HEK293 (cell line): ENCODE measurements around the gene ADNP.

ENCODE experiments used
- BCL11A ChIP-seq: fragments of 450-650 bp; formaldehyde crosslinking; IDR thresholded peaks from 2 replicates; pipeline ENCODE4 v1.5.1; 2016; ENCODE audit warnings: low read depth, missing biosample characterization, missing genetic modification characterization
- EGR2 ChIP-seq: fragments of 450-650 bp; formaldehyde crosslinking; IDR thresholded peaks from 2 replicates; pipeline ENCODE4 v1.5.1; 2016; ENCODE audit warnings: low read depth, missing biosample characterization, missing genetic modification characterization
- GLI2 ChIP-seq: fragments of 450-650 bp; formaldehyde crosslinking; IDR thresholded peaks from 2 replicates; pipeline ENCODE4; 2017; ENCODE audit warnings: missing biosample characterization, missing genetic modification characterization, low read depth, borderline replicate concordance
- GLIS2 ChIP-seq: fragments of 450-650 bp; formaldehyde crosslinking; IDR thresholded peaks from 2 replicates; pipeline ENCODE4 v1.5.1; 2016; ENCODE audit warnings: missing biosample characterization, missing genetic modification characterization
- KLF10 ChIP-seq: fragments of 450-650 bp; IDR thresholded peaks from 2 replicates; pipeline ENCODE4 v1.5.1; 2018; ENCODE audit warnings: missing biosample characterization, mild to moderate bottlenecking, missing genetic modification characterization
- OSR2 ChIP-seq: fragments of 450-650 bp; formaldehyde crosslinking; IDR thresholded peaks from 2 replicates; pipeline ENCODE4 v1.5.1; 2016; ENCODE audit warnings: missing biosample characterization, missing genetic modification characterization
- ZBTB1 ChIP-seq: fragments of 450-650 bp; formaldehyde crosslinking; IDR thresholded peaks from 2 replicates; pipeline ENCODE4 v1.5.1; 2016; ENCODE audit warnings: missing biosample characterization, missing genetic modification characterization
- ZBTB17 ChIP-seq: fragments of 450-650 bp; formaldehyde crosslinking; IDR thresholded peaks from 2 replicates; pipeline ENCODE4 v1.5.1; 2016; ENCODE audit warnings: missing biosample characterization, missing genetic modification characterization
- ZEB2 ChIP-seq: fragments of 450-650 bp; formaldehyde crosslinking; IDR thresholded peaks from 2 replicates; pipeline ENCODE4 v1.5.1; 2016; ENCODE audit warnings: missing biosample characterization, missing genetic modification characterization
- ZFHX2 ChIP-seq: fragments of 450-650 bp; formaldehyde crosslinking; conservative IDR thresholded peaks from 2 replicates; pipeline ENCODE4 v1.5.1; 2016; ENCODE audit warnings: missing biosample characterization, missing genetic modification characterization
- ZFP69B ChIP-seq: fragments of 450-650 bp; formaldehyde crosslinking; IDR thresholded peaks from 2 replicates; pipeline ENCODE4 v1.5.1; 2016; ENCODE audit warnings: missing biosample characterization, missing genetic modification characterization
- ZNF121 ChIP-seq: fragments of 450-650 bp; formaldehyde crosslinking; IDR thresholded peaks from 2 replicates; pipeline ENCODE4 v1.5.1; 2016; ENCODE audit warnings: missing biosample characterization, missing genetic modification characterization
- ZNF132 ChIP-seq: fragments of 450-650 bp; formaldehyde crosslinking; IDR thresholded peaks from 2 replicates; pipeline ENCODE4 v1.5.1; 2017; ENCODE audit warnings: missing biosample characterization, missing genetic modification characterization, borderline replicate concordance
- ZNF133 ChIP-seq: fragments of 450-650 bp; formaldehyde crosslinking; IDR thresholded peaks from 2 replicates; pipeline ENCODE4 v1.5.1; 2016; ENCODE audit warnings: missing biosample characterization, missing genetic modification characterization
- ZNF211 ChIP-seq: fragments of 450-650 bp; formaldehyde crosslinking; IDR thresholded peaks from 2 replicates; pipeline ENCODE4 v1.5.1; 2016; ENCODE audit warnings: low read depth, missing biosample characterization, missing genetic modification characterization
- ZNF24 ChIP-seq: fragments of 450-650 bp; formaldehyde crosslinking; IDR thresholded peaks from 2 replicates; pipeline ENCODE4 v1.5.1; 2016; ENCODE audit warnings: missing biosample characterization, missing genetic modification characterization
- ZNF274 ChIP-seq, 2 experiments: fragments of 200-500 bp in 1 of 2; fragments of 450-650 bp in 1 of 2; sonication (Bioruptor generic) in 1 of 2; formaldehyde crosslinking in 1 of 2; IDR thresholded peaks; 2 replicates each; pipeline versions ENCODE4 v1.5.1 to v1.6.1; 2014 to 2016; ENCODE audit warnings: borderline replicate concordance in 1 of 2, inconsistent platforms in 1 of 2, low read length in 1 of 2, missing biosample characterization in 1 of 2, missing genetic modification characterization in 1 of 2
- ZNF623 ChIP-seq: fragments of 450-650 bp; formaldehyde crosslinking; IDR thresholded peaks from 2 replicates; pipeline ENCODE4 v1.5.1; 2016; ENCODE audit warnings: missing biosample characterization, missing genetic modification characterization
- ZNF677 ChIP-seq: fragments of 450-650 bp; IDR thresholded peaks from 2 replicates; pipeline ENCODE4 v1.5.0; 2018; ENCODE audit warnings: missing biosample characterization, mild to moderate bottlenecking, missing genetic modification characterization, moderate library complexity
- ZNF76 ChIP-seq: fragments of 450-650 bp; formaldehyde crosslinking; IDR thresholded peaks from 2 replicates; pipeline ENCODE4; 2016; ENCODE audit warnings: low read depth, missing biosample characterization, missing genetic modification characterization, borderline replicate concordance
- ZNF843 ChIP-seq: fragments of 450-650 bp; formaldehyde crosslinking; IDR thresholded peaks from 2 replicates; pipeline ENCODE4 v1.5.1; 2016; ENCODE audit warnings: missing biosample characterization, missing genetic modification characterization
- ZSCAN16 ChIP-seq: fragments of 450-650 bp; formaldehyde crosslinking; IDR thresholded peaks from 2 replicates; pipeline ENCODE4 v1.5.1; 2016; ENCODE audit warnings: missing biosample characterization, missing genetic modification characterization
- TF ChIP-seq, protein P1 (sequence below): IDR thresholded peaks from 2 replicates; pipeline ENCODE4 v1.6.1; 2011; ENCODE audit warnings: mild to moderate bottlenecking, low read depth, low read length, borderline replicate concordance
- TF ChIP-seq, protein P2 (sequence below): fragments of 450-650 bp; formaldehyde crosslinking; IDR thresholded peaks from 2 replicates; pipeline ENCODE4 v1.5.1; 2017; ENCODE audit warnings: missing biosample characterization, missing genetic modification characterization
- TF ChIP-seq, protein P3 (sequence below): fragments of 450-650 bp; formaldehyde crosslinking; IDR thresholded peaks from 2 replicates; pipeline ENCODE4 v1.5.1; 2016; ENCODE audit warnings: missing biosample characterization, missing genetic modification characterization
- TF ChIP-seq, protein P4 (sequence below): fragments of 450-650 bp; formaldehyde crosslinking; IDR thresholded peaks from 2 replicates; pipeline ENCODE4 v1.5.1; 2016; ENCODE audit warnings: missing biosample characterization, missing genetic modification characterization
- TF ChIP-seq, protein P5 (sequence below): fragments of 450-650 bp; formaldehyde crosslinking; IDR thresholded peaks from 2 replicates; pipeline ENCODE4 v1.5.1; 2016; ENCODE audit warnings: missing biosample characterization, missing genetic modification characterization
- TF ChIP-seq, protein P6 (sequence below): fragments of 450-650 bp; formaldehyde crosslinking; IDR thresholded peaks from 2 replicates; pipeline ENCODE4 v1.5.1; 2016; ENCODE audit warnings: missing biosample characterization, missing genetic modification characterization, borderline replicate concordance

Gene ADNP

DNA sequence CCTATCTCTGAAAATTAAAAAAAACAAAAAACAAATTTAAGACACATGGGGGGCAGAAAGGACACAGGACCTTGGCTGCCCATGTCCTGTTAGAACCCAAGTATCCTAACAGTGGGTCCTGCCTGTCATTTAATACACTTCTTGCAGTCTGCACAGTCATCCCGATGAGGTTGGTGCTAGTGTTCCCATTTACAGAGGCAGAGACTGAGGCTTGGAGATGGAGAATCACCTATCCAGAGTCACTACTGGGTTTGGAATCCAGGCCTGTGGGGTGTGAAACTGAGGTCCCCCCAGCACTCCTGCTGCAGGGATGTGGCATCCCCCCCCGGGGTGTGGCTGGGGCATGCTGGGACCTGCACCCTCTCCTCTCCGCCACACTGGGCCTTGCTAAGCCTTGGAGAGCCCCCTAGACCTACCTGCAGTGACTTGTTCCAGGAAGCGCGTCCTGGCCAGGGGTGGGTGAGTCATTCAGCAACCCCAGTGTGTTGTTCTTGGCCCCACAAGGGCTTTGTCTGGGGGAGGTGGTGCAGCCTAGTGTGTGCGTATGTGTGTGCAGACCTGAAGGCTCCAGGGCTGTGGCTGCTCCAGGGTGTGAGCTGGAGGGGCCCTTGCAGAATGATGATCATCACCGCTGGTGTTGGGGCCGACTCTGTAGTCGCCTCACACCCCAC is 86.7 kb downstream of the ADNP start (continued):
- TF ChIP-seq GLI2 (tag by site-specific recombination): no peak
- no peak for TF ChIP-seq ZNF843 (tag by site-specific recombination)
- no peak for TF ChIP-seq ZBTB1
- no peak for TF ChIP-seq BCL11A (tag by site-specific recombination)
- TF ChIP-seq, protein P1, sequence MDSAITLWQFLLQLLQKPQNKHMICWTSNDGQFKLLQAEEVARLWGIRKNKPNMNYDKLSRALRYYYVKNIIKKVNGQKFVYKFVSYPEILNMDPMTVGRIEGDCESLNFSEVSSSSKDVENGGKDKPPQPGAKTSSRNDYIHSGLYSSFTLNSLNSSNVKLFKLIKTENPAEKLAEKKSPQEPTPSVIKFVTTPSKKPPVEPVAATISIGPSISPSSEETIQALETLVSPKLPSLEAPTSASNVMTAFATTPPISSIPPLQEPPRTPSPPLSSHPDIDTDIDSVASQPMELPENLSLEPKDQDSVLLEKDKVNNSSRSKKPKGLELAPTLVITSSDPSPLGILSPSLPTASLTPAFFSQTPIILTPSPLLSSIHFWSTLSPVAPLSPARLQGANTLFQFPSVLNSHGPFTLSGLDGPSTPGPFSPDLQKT: no peak
- TF ChIP-seq, protein P2, sequence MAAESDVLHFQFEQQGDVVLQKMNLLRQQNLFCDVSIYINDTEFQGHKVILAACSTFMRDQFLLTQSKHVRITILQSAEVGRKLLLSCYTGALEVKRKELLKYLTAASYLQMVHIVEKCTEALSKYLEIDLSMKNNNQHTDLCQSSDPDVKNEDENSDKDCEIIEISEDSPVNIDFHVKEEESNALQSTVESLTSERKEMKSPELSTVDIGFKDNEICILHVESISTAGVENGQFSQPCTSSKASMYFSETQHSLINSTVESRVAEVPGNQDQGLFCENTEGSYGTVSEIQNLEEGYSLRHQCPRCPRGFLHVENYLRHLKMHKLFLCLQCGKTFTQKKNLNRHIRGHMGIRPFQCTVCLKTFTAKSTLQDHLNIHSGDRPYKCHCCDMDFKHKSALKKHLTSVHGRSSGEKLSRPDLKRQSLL: no peak
- peak; percentile 81; the same call in 1 of the 2 replicates for TF ChIP-seq ZFP69B (tag by site-specific recombination)
- TF ChIP-seq ZNF24: peak; percentile 70; the same call in 1 of the 2 replicates
- no peak for TF ChIP-seq ZNF76
- TF ChIP-seq OSR2 (tag by site-specific recombination): no peak
- TF ChIP-seq ZNF132: no peak
- no peak for TF ChIP-seq ZNF211 (tag by site-specific recombination)
- TF ChIP-seq ZNF274 (IDR thresholded peaks at IDR 0.05; ENCODE audit: low read length): no peak
- TF ChIP-seq ZNF274 (tag by site-specific recombination; IDR thresholded peaks at IDR 0.05; ENCODE audit: borderline replicate concordance): no peak
- TF ChIP-seq ZBTB17 (tag by site-specific recombination): no peak
- TF ChIP-seq, protein P3, sequence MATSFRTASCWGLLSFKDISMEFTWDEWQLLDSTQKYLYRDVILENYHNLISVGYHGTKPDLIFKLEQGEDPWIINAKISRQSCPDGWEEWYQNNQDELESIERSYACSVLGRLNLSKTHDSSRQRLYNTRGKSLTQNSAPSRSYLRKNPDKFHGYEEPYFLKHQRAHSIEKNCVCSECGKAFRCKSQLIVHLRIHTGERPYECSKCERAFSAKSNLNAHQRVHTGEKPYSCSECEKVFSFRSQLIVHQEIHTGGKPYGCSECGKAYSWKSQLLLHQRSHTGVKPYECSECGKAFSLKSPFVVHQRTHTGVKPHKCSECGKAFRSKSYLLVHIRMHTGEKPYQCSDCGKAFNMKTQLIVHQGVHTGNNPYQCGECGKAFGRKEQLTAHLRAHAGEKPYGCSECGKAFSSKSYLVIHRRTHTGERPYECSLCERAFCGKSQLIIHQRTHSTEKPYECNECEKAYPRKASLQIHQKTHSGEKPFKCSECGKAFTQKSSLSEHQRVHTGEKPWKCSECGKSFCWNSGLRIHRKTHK (tag by site-specific recombination): no peak
- peak; percentile 81 for TF ChIP-seq GLIS2 (tag by site-specific recombination)
- no peak for TF ChIP-seq KLF10 (tag by site-specific recombination)
- TF ChIP-seq ZNF677 (tag by site-specific recombination): no peak
- TF ChIP-seq ZNF623 (tag by site-specific recombination): no peak
- no peak for TF ChIP-seq ZSCAN16 (tag by site-specific recombination)
- TF ChIP-seq, protein P4, sequence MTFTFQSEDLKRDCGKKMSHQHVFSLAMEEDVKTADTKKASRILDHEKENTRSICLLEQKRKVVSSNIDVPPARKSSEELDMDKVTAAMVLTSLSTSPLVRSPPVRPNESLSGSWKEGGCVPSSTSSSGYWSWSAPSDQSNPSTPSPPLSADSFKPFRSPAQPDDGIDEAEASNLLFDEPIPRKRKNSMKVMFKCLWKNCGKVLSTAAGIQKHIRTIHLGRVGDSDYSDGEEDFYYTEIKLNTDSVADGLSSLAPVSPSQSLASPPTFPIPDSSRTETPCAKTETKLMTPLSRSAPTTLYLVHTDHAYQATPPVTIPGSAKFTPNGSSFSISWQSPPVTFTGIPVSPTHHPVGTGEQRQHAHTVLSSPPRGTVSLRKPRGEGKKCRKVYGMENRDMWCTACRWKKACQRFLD (tag by site-specific recombination): no peak
- 0 out of 2 replicates have a peak, but pooled peaks have one; percentile 33 for TF ChIP-seq ZFHX2 (tag by site-specific recombination)
- no peak for TF ChIP-seq ZNF133 (tag by site-specific recombination)
- TF ChIP-seq, protein P5, sequence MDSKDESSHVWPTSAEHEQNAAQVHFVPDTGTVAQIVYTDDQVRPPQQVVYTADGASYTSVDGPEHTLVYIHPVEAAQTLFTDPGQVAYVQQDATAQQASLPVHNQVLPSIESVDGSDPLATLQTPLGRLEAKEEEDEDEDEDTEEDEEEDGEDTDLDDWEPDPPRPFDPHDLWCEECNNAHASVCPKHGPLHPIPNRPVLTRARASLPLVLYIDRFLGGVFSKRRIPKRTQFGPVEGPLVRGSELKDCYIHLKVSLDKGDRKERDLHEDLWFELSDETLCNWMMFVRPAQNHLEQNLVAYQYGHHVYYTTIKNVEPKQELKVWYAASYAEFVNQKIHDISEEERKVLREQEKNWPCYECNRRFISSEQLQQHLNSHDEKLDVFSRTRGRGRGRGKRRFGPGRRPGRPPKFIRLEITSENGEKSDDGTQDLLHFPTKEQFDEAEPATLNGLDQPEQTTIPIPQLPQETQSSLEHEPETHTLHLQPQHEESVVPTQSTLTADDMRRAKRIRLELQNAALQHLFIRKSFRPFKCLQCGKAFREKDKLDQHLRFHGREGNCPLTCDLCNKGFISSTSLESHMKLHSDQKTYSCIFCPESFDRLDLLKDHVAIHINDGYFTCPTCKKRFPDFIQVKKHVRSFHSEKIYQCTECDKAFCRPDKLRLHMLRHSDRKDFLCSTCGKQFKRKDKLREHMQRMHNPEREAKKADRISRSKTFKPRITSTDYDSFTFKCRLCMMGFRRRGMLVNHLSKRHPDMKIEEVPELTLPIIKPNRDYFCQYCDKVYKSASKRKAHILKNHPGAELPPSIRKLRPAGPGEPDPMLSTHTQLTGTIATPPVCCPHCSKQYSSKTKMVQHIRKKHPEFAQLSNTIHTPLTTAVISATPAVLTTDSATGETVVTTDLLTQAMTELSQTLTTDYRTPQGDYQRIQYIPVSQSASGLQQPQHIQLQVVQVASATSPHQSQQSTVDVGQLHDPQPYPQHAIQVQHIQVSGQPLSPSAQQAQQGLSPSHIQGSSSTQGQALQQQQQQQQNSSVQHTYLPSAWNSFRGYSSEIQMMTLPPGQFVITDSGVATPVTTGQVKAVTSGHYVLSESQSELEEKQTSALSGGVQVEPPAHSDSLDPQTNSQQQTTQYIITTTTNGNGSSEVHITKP: peak; percentile 90
- no peak for TF ChIP-seq EGR2 (tag by site-specific recombination)
- TF ChIP-seq, protein P6, sequence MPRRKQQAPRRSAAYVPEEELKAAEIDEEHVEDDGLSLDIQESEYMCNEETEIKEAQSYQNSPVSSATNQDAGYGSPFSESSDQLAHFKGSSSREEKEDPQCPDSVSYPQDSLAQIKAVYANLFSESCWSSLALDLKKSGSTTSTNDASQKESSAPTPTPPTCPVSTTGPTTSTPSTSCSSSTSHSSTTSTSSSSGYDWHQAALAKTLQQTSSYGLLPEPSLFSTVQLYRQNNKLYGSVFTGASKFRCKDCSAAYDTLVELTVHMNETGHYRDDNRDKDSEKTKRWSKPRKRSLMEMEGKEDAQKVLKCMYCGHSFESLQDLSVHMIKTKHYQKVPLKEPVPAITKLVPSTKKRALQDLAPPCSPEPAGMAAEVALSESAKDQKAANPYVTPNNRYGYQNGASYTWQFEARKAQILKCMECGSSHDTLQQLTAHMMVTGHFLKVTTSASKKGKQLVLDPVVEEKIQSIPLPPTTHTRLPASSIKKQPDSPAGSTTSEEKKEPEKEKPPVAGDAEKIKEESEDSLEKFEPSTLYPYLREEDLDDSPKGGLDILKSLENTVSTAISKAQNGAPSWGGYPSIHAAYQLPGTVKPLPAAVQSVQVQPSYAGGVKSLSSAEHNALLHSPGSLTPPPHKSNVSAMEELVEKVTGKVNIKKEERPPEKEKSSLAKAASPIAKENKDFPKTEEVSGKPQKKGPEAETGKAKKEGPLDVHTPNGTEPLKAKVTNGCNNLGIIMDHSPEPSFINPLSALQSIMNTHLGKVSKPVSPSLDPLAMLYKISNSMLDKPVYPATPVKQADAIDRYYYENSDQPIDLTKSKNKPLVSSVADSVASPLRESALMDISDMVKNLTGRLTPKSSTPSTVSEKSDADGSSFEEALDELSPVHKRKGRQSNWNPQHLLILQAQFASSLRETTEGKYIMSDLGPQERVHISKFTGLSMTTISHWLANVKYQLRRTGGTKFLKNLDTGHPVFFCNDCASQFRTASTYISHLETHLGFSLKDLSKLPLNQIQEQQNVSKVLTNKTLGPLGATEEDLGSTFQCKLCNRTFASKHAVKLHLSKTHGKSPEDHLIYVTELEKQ: no peak
- 0 out of 2 replicates have a peak, but pooled peaks have one; percentile 25 for TF ChIP-seq ZEB2
- TF ChIP-seq ZNF121: no peak
